Measurements from ENCODE around the gene CD44. TPM values are rescaled to one million over a fixed set of nuclear protein-coding genes. Genes with fewer than 3 reads are reported as not detected.

Gene CD44
- total RNA-seq, 3 donors from 2014 or later (not counting 1 experiment from before 2014, with no cell fraction given), result 354 to 638 (median 490) TPM

DNA sequence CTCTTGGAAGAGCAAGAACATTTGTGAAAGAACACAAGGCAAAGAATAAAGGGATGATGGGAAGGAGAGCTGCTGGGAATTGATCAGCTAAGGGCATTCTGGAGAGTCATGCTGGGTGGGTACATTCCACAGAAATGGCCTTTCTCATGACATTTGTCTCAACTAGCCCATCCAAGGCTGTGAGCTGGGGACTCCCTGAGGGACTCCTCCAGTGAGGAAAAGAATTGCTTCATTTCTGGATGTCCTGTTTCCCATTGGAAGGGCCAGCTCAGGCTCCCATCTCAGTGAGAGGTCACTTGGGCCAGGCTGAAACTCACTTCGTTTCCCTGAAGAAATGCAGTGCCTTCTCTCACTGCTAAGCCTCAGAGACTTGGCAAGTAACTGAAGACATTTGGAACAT, 106.8 kb downstream of the CD44 start:
- DNase-seq, result no peak
- Histone ChIP-seq H3K27me3 (ENCODE audit: control insufficient read depth, insufficient read depth, low read length) (no peaks in the 10 kb centered on the region), H3K4me3 (ENCODE audit: low read length) (no peak overlapping the region), H3K36me3 (ENCODE audit: control insufficient read depth, insufficient read depth, low read length) (no peaks in the 10 kb centered on the region), H3K27ac (ENCODE audit: low read length) (peak overlapping the region; percentile 80), H3K9me3 (ENCODE audit: control insufficient read depth, insufficient read depth, low read length) (peaks cover 7% of the 10 kb centered on the region), H3K4me1 (ENCODE audit: control insufficient read depth, insufficient read depth, low read length) (peaks cover 47% of the 10 kb centered on the region)
- peak overlapping the region; percentile 81 to 93 for H3K27ac Mint-ChIP-seq
- intact Hi-C loops (cut with micrococcal nuclease), result loop anchor here (2.0 to 10.0 kb wide), 2 partner anchors 71 to 171 kb away; no protein-coding TSS in a partner anchor
- 98% methylated on average over 1 of the region's 1 CpG for WGBS (ENCODE audit: insufficient coverage)
- no peaks in the 10 kb centered on the region for H3K36me3 Mint-ChIP-seq
- H3K9me3 Mint-ChIP-seq, result no peaks in the 10 kb centered on the region
- no peaks in the 10 kb centered on the region for H3K27me3 Mint-ChIP-seq (ENCODE audit: low read depth in 2 of 2)
- H3K4me1 Mint-ChIP-seq, result peaks cover 37% of the 10 kb centered on the region in 2 donors
- ATAC-seq, result no peak
- H3K4me3 Mint-ChIP-seq, result no peak overlapping the region
- TF ChIP-seq, protein P1, sequence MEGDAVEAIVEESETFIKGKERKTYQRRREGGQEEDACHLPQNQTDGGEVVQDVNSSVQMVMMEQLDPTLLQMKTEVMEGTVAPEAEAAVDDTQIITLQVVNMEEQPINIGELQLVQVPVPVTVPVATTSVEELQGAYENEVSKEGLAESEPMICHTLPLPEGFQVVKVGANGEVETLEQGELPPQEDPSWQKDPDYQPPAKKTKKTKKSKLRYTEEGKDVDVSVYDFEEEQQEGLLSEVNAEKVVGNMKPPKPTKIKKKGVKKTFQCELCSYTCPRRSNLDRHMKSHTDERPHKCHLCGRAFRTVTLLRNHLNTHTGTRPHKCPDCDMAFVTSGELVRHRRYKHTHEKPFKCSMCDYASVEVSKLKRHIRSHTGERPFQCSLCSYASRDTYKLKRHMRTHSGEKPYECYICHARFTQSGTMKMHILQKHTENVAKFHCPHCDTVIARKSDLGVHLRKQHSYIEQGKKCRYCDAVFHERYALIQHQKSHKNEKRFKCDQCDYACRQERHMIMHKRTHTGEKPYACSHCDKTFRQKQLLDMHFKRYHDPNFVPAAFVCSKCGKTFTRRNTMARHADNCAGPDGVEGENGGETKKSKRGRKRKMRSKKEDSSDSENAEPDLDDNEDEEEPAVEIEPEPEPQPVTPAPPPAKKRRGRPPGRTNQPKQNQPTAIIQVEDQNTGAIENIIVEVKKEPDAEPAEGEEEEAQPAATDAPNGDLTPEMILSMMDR (IDR thresholded peaks at IDR 0.05), result no peak

GRCh38 chr11:35246745-35247144, 107.8 kb downstream of the CD44 start:
- DNase-seq (no peak), ATAC-seq (no peak)
- intact Hi-C loops (cut with micrococcal nuclease), result loop anchor here (2.0 to 10.0 kb wide), 2 partner anchors 72 to 172 kb away; no protein-coding TSS in a partner anchor
- H3K9me3 ChIP-seq (ENCODE audit: control insufficient read depth, insufficient read depth, low read length), result peaks cover 7% of the 10 kb centered on the region
- TF ChIP-seq, protein P1 (IDR thresholded peaks at IDR 0.05), result no peak
- WGBS (ENCODE audit: insufficient coverage), result 95% methylated on average over 2 of the region's 2 CpGs
- H3K27ac ChIP-seq (ENCODE audit: low read length), result peak overlapping the region; percentile 80
- Mint-ChIP-seq H3K36me3 (no peaks in the 10 kb centered on the region), H3K27me3 (ENCODE audit: low read depth in 2 of 2) (no peaks in the 10 kb centered on the region), H3K27ac (peak overlapping the region; percentile 81 to 93), H3K9me3 (no peaks in the 10 kb centered on the region), H3K4me1 (peaks cover 37% of the 10 kb centered on the region in 2 donors), H3K4me3 (peak overlapping the region; percentile 62)
- no peak overlapping the region for H3K4me3 ChIP-seq (ENCODE audit: low read length)
- no peaks in the 10 kb centered on the region for H3K27me3 ChIP-seq (ENCODE audit: control insufficient read depth, insufficient read depth, low read length)
- no peaks in the 10 kb centered on the region for H3K36me3 ChIP-seq (ENCODE audit: control insufficient read depth, insufficient read depth, low read length)
- H3K4me1 ChIP-seq (ENCODE audit: control insufficient read depth, insufficient read depth, low read length), result peaks cover 40% of the 10 kb centered on the region

- Mint-ChIP-seq H3K4me3 (peak overlapping the region; percentile 62), H3K27me3 (ENCODE audit: low read depth in 2 of 2) (no peaks in the 10 kb centered on the region), H3K4me1 (peaks cover 33 to 37% of the 10 kb centered on the region in 2 donors), H3K9me3 (no peaks in the 10 kb centered on the region), H3K36me3 (no peaks in the 10 kb centered on the region), H3K27ac (peak overlapping the region; percentile 81 to 93)
- Histone ChIP-seq H3K36me3 (ENCODE audit: control insufficient read depth, insufficient read depth, low read length) (no peaks in the 10 kb centered on the region), H3K4me3 (ENCODE audit: low read length) (no peak overlapping the region), H3K27ac (ENCODE audit: low read length) (peak overlapping the region; percentile 80), H3K27me3 (ENCODE audit: control insufficient read depth, insufficient read depth, low read length) (no peaks in the 10 kb centered on the region), H3K9me3 (ENCODE audit: control insufficient read depth, insufficient read depth, low read length) (peaks cover 7% of the 10 kb centered on the region), H3K4me1 (ENCODE audit: control insufficient read depth, insufficient read depth, low read length) (peaks cover 40% of the 10 kb centered on the region)
- ATAC-seq (peak; percentile 81 to 93 (median 90)), DNase-seq (peak; percentile 49 to 92)
- intact Hi-C loops (cut with micrococcal nuclease), result loop anchor here (2.0 to 10.0 kb wide), 2 partner anchors 73 to 173 kb away; no protein-coding TSS in a partner anchor
- TF ChIP-seq, protein P1 (IDR thresholded peaks at IDR 0.05), result no peak
- 27% methylated on average over 3 of the region's 3 CpGs for WGBS (ENCODE audit: insufficient coverage)
These were observed 108.5 kb downstream of the CD44 start for GRCh38 chr11:35247428-35247827.

GRCh38 chr11:35247863-35248262, 108.9 kb downstream of the CD44 start:
- peak; percentile 57 to 60 (median 58) for ATAC-seq
- H3K27me3 Mint-ChIP-seq (ENCODE audit: low read depth in 2 of 2), result no peaks in the 10 kb centered on the region
- H3K27ac Mint-ChIP-seq, result peak overlapping the region; percentile 81 to 93
- Histone ChIP-seq H3K9me3 (ENCODE audit: control insufficient read depth, insufficient read depth, low read length) (peaks cover 7% of the 10 kb centered on the region), H3K4me3 (ENCODE audit: low read length) (no peak overlapping the region), H3K27me3 (ENCODE audit: control insufficient read depth, insufficient read depth, low read length) (no peaks in the 10 kb centered on the region), H3K36me3 (ENCODE audit: control insufficient read depth, insufficient read depth, low read length) (no peaks in the 10 kb centered on the region), H3K27ac (ENCODE audit: low read length) (peak overlapping the region; percentile 80), H3K4me1 (ENCODE audit: control insufficient read depth, insufficient read depth, low read length) (peaks cover 40% of the 10 kb centered on the region)
- no peaks in the 10 kb centered on the region for H3K36me3 Mint-ChIP-seq
- intact Hi-C loops (cut with micrococcal nuclease), result loop anchor here (2.0 to 10.0 kb wide), 2 partner anchors 73 to 173 kb away; no protein-coding TSS in a partner anchor
- 28% methylated on average over 2 of the region's 3 CpGs for WGBS (ENCODE audit: insufficient coverage)
- peak overlapping the region; percentile 62 for H3K4me3 Mint-ChIP-seq
- TF ChIP-seq, protein P1 (IDR thresholded peaks at IDR 0.05), result no peak
- H3K4me1 Mint-ChIP-seq, result peaks cover 29 to 32% of the 10 kb centered on the region in 2 donors
- no peaks in the 10 kb centered on the region for H3K9me3 Mint-ChIP-seq
- peak in 1 of 2 donors; percentile 75 for DNase-seq

Measured in natural killer cell (primary cell).